ENCODE measurements around the gene FOXO6. TPM values are rescaled to one million over a fixed set of nuclear protein-coding genes. Genes with fewer than 3 reads are reported as not detected.

Gene FOXO6
- total RNA-seq, 1 experiment from 2014 or later = 9.0 TPM

DNA sequence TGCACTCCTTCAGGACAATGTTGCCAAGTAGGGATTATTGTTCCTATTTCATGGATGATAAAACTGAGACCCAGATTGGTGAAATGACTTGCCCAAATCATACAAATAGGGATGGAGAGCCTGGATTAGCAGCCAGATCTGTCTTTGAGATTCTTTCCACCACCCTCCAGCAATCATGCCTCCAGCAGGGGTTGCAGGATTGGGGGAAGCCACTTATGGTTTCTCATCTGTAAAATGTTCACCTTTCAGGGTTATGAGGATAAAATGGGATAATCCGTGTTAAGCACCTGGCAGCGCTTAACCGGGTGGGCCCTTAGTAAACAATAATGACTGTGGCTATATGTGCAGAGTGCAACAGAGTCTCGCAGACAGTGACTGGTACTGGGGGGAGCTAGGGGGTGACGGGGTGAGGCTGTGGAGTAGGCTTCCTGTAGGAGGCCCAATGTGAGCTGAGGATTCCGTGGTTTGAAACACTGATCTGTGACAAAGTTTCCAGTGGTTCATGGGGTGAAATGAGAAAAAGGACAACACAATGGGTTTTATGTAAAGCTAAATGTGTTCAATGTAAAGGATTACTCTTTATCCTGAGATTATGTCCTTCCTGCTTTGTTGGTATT is 33.7 kb upstream of the FOXO6 start:
- POLR2A ChIA-PET (ENCODE audit: unreplicated experiment) = no interaction called here
- Histone ChIP-seq H3F3A (ENCODE audit: insufficient read depth, low read depth) (peaks cover 6% of the 10 kb centered on the region; the same call in 1 of the 2 replicates), H3K9me3 (ENCODE audit: insufficient read depth, low read depth) (no peaks in the 10 kb centered on the region), H3K79me2 (ENCODE audit: low read depth) (no peaks in the 10 kb centered on the region), H3K4me3 (no peak overlapping the region), H3K27me3 (ENCODE audit: insufficient read depth, low read depth) (no peaks in the 10 kb centered on the region), H3K4me2 (no peak overlapping the region), H3K27ac (no peak overlapping the region), H3K9me2 (ENCODE audit: insufficient read depth) (no peaks in the 10 kb centered on the region), H3K36me3 (ENCODE audit: low read depth) (no peaks in the 10 kb centered on the region), H4K20me1 (ENCODE audit: insufficient read depth) (no peaks in the 10 kb centered on the region), H2AFZ (no peak overlapping the region), H3K4me1 (replicated peaks; ENCODE audit: insufficient read depth) (peaks cover 19% of the 10 kb centered on the region)
- TF ChIP-seq CTCF (conservative IDR thresholded peaks at IDR 0.05) (no peak), EZH2 (IDR thresholded peaks at IDR 0.05; ENCODE audit: low read depth) (no peak)
- DNase-seq = no peak
- BruUV-seq (replicated peaks) = no TSS peak
- intact Hi-C loops (cut with micrococcal nuclease; ENCODE audit: unreplicated experiment) = no loop called here
- CTCF ChIA-PET = interaction anchor here (0.6 kb wide), 1 partner anchor 17 kb away, joined by 3 read pairs; no protein-coding TSS in a partner anchor

DNA sequence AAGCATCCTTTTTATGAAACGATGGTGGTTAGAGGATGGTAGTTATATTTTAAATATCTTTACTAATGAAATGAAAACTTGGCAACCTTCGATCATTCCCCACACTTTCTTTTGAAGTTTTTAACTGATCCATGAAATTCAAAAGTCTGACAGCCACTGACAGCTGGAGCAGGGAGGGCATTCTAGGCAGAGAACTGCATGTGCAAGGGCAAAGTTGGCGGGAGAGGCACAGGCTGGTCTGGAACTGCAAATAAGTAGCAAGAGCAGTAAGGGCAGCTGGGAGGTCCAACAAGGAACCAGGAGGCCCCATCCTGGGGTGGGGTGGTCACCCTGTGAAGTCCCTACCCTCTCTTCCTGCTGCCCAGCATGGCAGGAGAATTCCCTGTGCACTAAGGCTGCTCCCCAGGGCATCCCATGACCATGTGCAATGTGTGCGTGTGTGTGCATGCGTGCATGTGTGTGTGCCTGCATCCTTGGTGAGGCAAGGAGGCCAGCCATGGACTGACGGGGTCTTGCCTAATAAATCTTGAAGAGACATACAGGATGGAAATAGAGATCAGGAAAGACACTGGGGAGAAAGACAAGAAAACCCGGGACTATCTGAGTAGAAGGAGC is 33.1 kb upstream of the FOXO6 start:
- BruUV-seq (replicated peaks) = no TSS peak
- intact Hi-C loops (cut with micrococcal nuclease; ENCODE audit: unreplicated experiment) = no loop called here
- no peak for DNase-seq
- Histone ChIP-seq H3K4me3 (no peak overlapping the region), H3K4me1 (replicated peaks; ENCODE audit: insufficient read depth) (peaks cover 24% of the 10 kb centered on the region), H3K9me2 (ENCODE audit: insufficient read depth) (no peaks in the 10 kb centered on the region), H3K27ac (no peak overlapping the region), H3K27me3 (ENCODE audit: insufficient read depth, low read depth) (no peaks in the 10 kb centered on the region), H3K79me2 (ENCODE audit: low read depth) (no peaks in the 10 kb centered on the region), H4K20me1 (ENCODE audit: insufficient read depth) (no peaks in the 10 kb centered on the region), H3F3A (ENCODE audit: insufficient read depth, low read depth) (peaks cover 6% of the 10 kb centered on the region; the same call in 1 of the 2 replicates), H3K36me3 (ENCODE audit: low read depth) (no peaks in the 10 kb centered on the region), H2AFZ (no peak overlapping the region), H3K9me3 (ENCODE audit: insufficient read depth, low read depth) (peaks cover 2% of the 10 kb centered on the region; the same call in 1 of the 2 replicates), H3K4me2 (no peak overlapping the region)
- TF ChIP-seq CTCF (conservative IDR thresholded peaks at IDR 0.05) (no peak), EZH2 (IDR thresholded peaks at IDR 0.05; ENCODE audit: low read depth) (no peak)
- ChIA-PET POLR2A (ENCODE audit: unreplicated experiment) (no interaction called here), CTCF (no interaction called here)

GRCh38 chr1:41328780-41329640 is 32.2 kb upstream of the FOXO6 start:
- H3K4me2 ChIP-seq = no peak overlapping the region
- CTCF ChIA-PET = interaction anchor here (0.6 to 0.8 kb wide), 3 partner anchors 23 to 296 kb away, joined by 3 to 7 read pairs (median 7); no protein-coding TSS in a partner anchor
- H3K79me2 ChIP-seq (ENCODE audit: low read depth) = no peaks in the 10 kb centered on the region
- intact Hi-C loops (cut with micrococcal nuclease; ENCODE audit: unreplicated experiment) = no loop called here
- no peak overlapping the region for H3K27ac ChIP-seq
- no peaks in the 10 kb centered on the region for H3K9me2 ChIP-seq (ENCODE audit: insufficient read depth)
- H3K36me3 ChIP-seq (ENCODE audit: low read depth) = no peaks in the 10 kb centered on the region
- no peak for TF ChIP-seq CTCF (conservative IDR thresholded peaks at IDR 0.05)
- no peak for TF ChIP-seq EZH2 (IDR thresholded peaks at IDR 0.05; ENCODE audit: low read depth)
- no peak overlapping the region for H3K4me3 ChIP-seq
- peaks cover 6% of the 10 kb centered on the region; the same call in 1 of the 2 replicates for H3F3A ChIP-seq (ENCODE audit: insufficient read depth, low read depth)
- H3K9me3 ChIP-seq (ENCODE audit: insufficient read depth, low read depth) = peaks cover 8% of the 10 kb centered on the region; the same call in 1 of the 2 replicates
- no TSS peak for BruUV-seq (replicated peaks)
- H4K20me1 ChIP-seq (ENCODE audit: insufficient read depth) = no peaks in the 10 kb centered on the region
- no peak overlapping the region for H2AFZ ChIP-seq
- POLR2A ChIA-PET (ENCODE audit: unreplicated experiment) = no interaction called here
- no peak for DNase-seq
- H3K4me1 ChIP-seq (replicated peaks; ENCODE audit: insufficient read depth) = peaks cover 33% of the 10 kb centered on the region
- no peaks in the 10 kb centered on the region for H3K27me3 ChIP-seq (ENCODE audit: insufficient read depth, low read depth)

All from PC-9 (cell line).